IMR-90 (cell line): ENCODE measurements around the gene AMZ1.

Source experiments
- CTCF ChIP-seq: conservative IDR thresholded peaks from 2 replicates; pipeline ENCODE4 v1.5.1; 2012; ENCODE audit warnings: mild to moderate bottlenecking, low read depth, low read length, improper control_type of control experiment
- NFE2L2 ChIP-seq: fragments of 150-350 bp; IDR thresholded peaks from 2 replicates; pipeline ENCODE4 v1.6.1; 2016; ENCODE audit warnings: low read depth, mild to moderate bottlenecking, low read length
- POLR2A ChIP-seq: IDR thresholded peaks from 2 replicates; pipeline ENCODE4 v1.6.1; 2012; ENCODE audit warnings: mild to moderate bottlenecking, low read depth, low read length
- RAD21 ChIP-seq: IDR thresholded peaks from 2 replicates; pipeline ENCODE4 v1.6.1; 2012; ENCODE audit warnings: low read length, improper control_type of control experiment
- RFX5 ChIP-seq: IDR thresholded peaks from 2 replicates; pipeline ENCODE4 v1.8.0; 2012; ENCODE audit warnings: low read depth, mild to moderate bottlenecking, low read length, moderate library complexity
- SMC3 ChIP-seq: fragments of 150-350 bp; IDR thresholded peaks from 2 replicates; pipeline ENCODE4 v1.6.1; 2016; ENCODE audit warnings: low read depth, mild to moderate bottlenecking, antibody characterized with exemption, low read length, moderate library complexity
- USF2 ChIP-seq: fragments of 150-350 bp; IDR thresholded peaks from 2 replicates; pipeline ENCODE4 v1.6.1; 2017; ENCODE audit warnings: mild to moderate bottlenecking, antibody characterized with exemption, low read length, low read depth

GRCh38 chr7:2639695-2640481 lies 48.1 kb upstream of the AMZ1 start:
- TF ChIP-seq CTCF (no peak), NFE2L2 (no peak), SMC3 (no peak), RFX5 (no peak), RAD21 (no peak), POLR2A (no peak), USF2 (no peak)
